Astrocyte (in vitro differentiated cells and primary cell): Measurements from ENCODE around the gene DNAH9. TPM values are rescaled to one million over a fixed set of nuclear protein-coding genes. Genes with fewer than 3 reads are reported as not detected.

Source experiments
- DNase-seq: peaks from one replicate; pipeline ENCODE4 v3.0.0-alpha.2; 2010; ENCODE audit warnings: low read depth
- FAIRE-seq: peaks from 2 replicates; lab custom pipeline; 2011; peaks lifted over from hg19 to GRCh38; lab: Jason Lieb, UNC
- H2AFZ ChIP-seq: 2 replicates; pipeline ENCODE4 v1.6.0; 2012; ENCODE audit warnings: low read depth, low read length, inconsistent platforms
- H3K27ac ChIP-seq: 2 replicates; pipeline ENCODE4 v1.5.1; 2011; ENCODE audit warnings: low read depth, low read length, inconsistent platforms
- H3K27me3 ChIP-seq: 2 replicates; pipeline ENCODE4 v1.6.0; 2011; ENCODE audit warnings: low read length, inconsistent platforms; ENCODE audit not compliant: insufficient read depth
- H3K36me3 ChIP-seq: 2 replicates; pipeline ENCODE4 v1.5.1; 2011; ENCODE audit warnings: low read length, inconsistent platforms; ENCODE audit not compliant: insufficient read depth
- H3K4me1 ChIP-seq: 2 replicates; pipeline ENCODE4 v1.5.1; 2011; ENCODE audit warnings: low read length, inconsistent platforms; ENCODE audit not compliant: insufficient read depth
- H3K4me2 ChIP-seq: 2 replicates; pipeline ENCODE4 v1.6.0; 2012; ENCODE audit warnings: low read length, inconsistent platforms
- H3K4me3 ChIP-seq: 2 replicates; pipeline ENCODE4 v1.5.1; 2011; ENCODE audit warnings: low read depth, mild to moderate bottlenecking, low read length, inconsistent platforms; ENCODE audit not compliant: insufficient read depth
- H3K79me2 ChIP-seq: 2 replicates; pipeline ENCODE4 v1.6.0; 2012; ENCODE audit warnings: mild to moderate bottlenecking, low read length, inconsistent platforms; ENCODE audit not compliant: insufficient read depth
- H3K9ac ChIP-seq: 2 replicates; pipeline ENCODE4 v1.6.0; 2012; ENCODE audit warnings: mild to moderate bottlenecking, low read length, inconsistent platforms
- H3K9me3 ChIP-seq: 2 replicates; pipeline ENCODE4 v1.5.1; 2012; ENCODE audit warnings: low read depth, mild to moderate bottlenecking, low read length, inconsistent platforms; ENCODE audit not compliant: insufficient read depth
- H4K20me1 ChIP-seq: 2 replicates; pipeline ENCODE4 v1.6.0; 2012; ENCODE audit warnings: low read length, inconsistent platforms; ENCODE audit not compliant: insufficient read depth
- H3K27ac Mint-ChIP-seq: one replicate; pipeline ENCODE4 v1.8.0; 2021; ENCODE audit warnings: mild to moderate bottlenecking, mixed read lengths; ENCODE audit not compliant: unreplicated experiment
- H3K27me3 Mint-ChIP-seq: one replicate; pipeline ENCODE4 v1.8.0; 2021; ENCODE audit warnings: low read depth, mixed read lengths; ENCODE audit not compliant: unreplicated experiment
- H3K36me3 Mint-ChIP-seq: one replicate; pipeline ENCODE4 v1.8.0; 2021; ENCODE audit warnings: low read depth, mixed read lengths; ENCODE audit not compliant: unreplicated experiment
- H3K4me1 Mint-ChIP-seq: one replicate; pipeline ENCODE4 v1.8.0; 2021; ENCODE audit warnings: low read depth, mixed read lengths; ENCODE audit not compliant: unreplicated experiment
- H3K4me3 Mint-ChIP-seq: one replicate; pipeline ENCODE4 v1.8.0; 2021; ENCODE audit warnings: mild to moderate bottlenecking, moderate library complexity, mixed read lengths; ENCODE audit not compliant: unreplicated experiment
- H3K9me3 Mint-ChIP-seq: one replicate; pipeline ENCODE4 v1.8.0; 2021; ENCODE audit warnings: mild to moderate bottlenecking, mixed read lengths; ENCODE audit not compliant: unreplicated experiment
- CTCF ChIP-seq: IDR thresholded peaks from 2 replicates; pipeline ENCODE4 v1.5.1; 2011; ENCODE audit warnings: low read depth, mild to moderate bottlenecking, inconsistent platforms, low read length, moderate library complexity; ENCODE audit not compliant: insufficient read depth
- EZH2 ChIP-seq: IDR thresholded peaks from 2 replicates; pipeline ENCODE4 v1.6.1; 2012; ENCODE audit warnings: mild to moderate bottlenecking, low read length, inconsistent platforms; ENCODE audit not compliant: insufficient read depth
- total RNA-seq: library from RNA; stranded (reverse); gene quantifications from 2 replicates; pipeline ENCODE4 v1.2.1, GENCODE V29; 2021

DNAH9 gene
- total RNA-seq, 1 donor from 2014 or later, result not detected

- Histone ChIP-seq H3K4me1 (no peaks in the 10 kb centered on the region), H3K9ac (no peak overlapping the region), H3K9me3 (peaks cover 8% of the 10 kb centered on the region), H3K4me2 (no peak overlapping the region), H2AFZ (no peak overlapping the region), H3K27ac (no peak overlapping the region), H3K27me3 (no peaks in the 10 kb centered on the region), H3K4me3 (no peak overlapping the region), H3K36me3 (no peaks in the 10 kb centered on the region), H3K79me2 (no peaks in the 10 kb centered on the region), H4K20me1 (no peaks in the 10 kb centered on the region)
- H3K4me1 Mint-ChIP-seq, result no peaks in the 10 kb centered on the region
- peaks cover 8% of the 10 kb centered on the region for H3K9me3 Mint-ChIP-seq
- no peak overlapping the region for H3K4me3 Mint-ChIP-seq
- no peak for FAIRE-seq
- no peak overlapping the region for H3K27ac Mint-ChIP-seq
- no peaks in the 10 kb centered on the region for H3K27me3 Mint-ChIP-seq
- TF ChIP-seq CTCF, result no peak
- TF ChIP-seq EZH2, result no peak
- DNase-seq, result no peak
- no peaks in the 10 kb centered on the region for H3K36me3 Mint-ChIP-seq
Observed at GRCh38 chr17:11618861-11619566, 20.7 kb downstream of the DNAH9 start.

GRCh38 chr17:11622492-11622891 is 24.2 kb downstream of the DNAH9 start:
- H3K4me1 ChIP-seq, result no peaks in the 10 kb centered on the region
- no peak for FAIRE-seq
- H3K27ac Mint-ChIP-seq, result no peak overlapping the region

More at GRCh38 chr17:11622492-11622891, 24.2 kb downstream of the DNAH9 start:
- Mint-ChIP-seq H3K9me3 (peaks cover 5% of the 10 kb centered on the region), H3K36me3 (no peaks in the 10 kb centered on the region), H3K27me3 (no peaks in the 10 kb centered on the region), H3K4me1 (no peaks in the 10 kb centered on the region), H3K4me3 (no peak overlapping the region)
- H3K27ac ChIP-seq, result no peak overlapping the region
- no peak overlapping the region for H3K4me2 ChIP-seq
- H4K20me1 ChIP-seq, result no peaks in the 10 kb centered on the region
- no peaks in the 10 kb centered on the region for H3K79me2 ChIP-seq
- H2AFZ ChIP-seq, result no peak overlapping the region
- H3K9ac ChIP-seq, result no peak overlapping the region
- no peak overlapping the region for H3K4me3 ChIP-seq
- peaks cover 8% of the 10 kb centered on the region for H3K9me3 ChIP-seq
- TF ChIP-seq EZH2 (no peak), CTCF (no peak)
- DNase-seq, result no peak
- H3K27me3 ChIP-seq, result no peaks in the 10 kb centered on the region
- no peaks in the 10 kb centered on the region for H3K36me3 ChIP-seq
